HG03196 (cell line): ENCODE measurements around the gene CCDC33.

Experiments used
- ATAC-seq: cut with Tn5 transposase; IDR thresholded peaks from one replicate; pipeline ENCODE4 v1.9.1; 2021; ENCODE audit not compliant: unreplicated experiment

Gene CCDC33

DNA sequence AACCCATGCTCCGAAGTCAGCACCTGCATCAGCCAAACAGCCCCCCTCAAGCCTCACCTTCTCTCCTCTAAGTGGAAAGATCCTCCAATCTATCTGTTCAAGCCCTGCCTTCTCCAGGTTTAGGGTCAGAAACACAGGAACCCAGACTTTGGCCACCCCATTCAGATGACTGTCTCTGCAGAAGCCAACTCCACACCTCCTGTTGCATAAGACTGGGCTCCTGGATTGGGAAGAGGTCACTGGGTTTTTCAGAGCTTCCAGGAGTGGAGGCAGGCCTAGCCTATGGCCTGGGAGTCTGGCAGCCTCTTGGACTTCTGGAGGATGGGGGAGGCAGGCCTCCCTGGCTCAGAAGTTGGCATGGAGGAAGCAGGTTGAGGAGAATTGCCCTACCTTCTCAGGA, 21.5 kb downstream of the CCDC33 start:
- ATAC-seq, result no peak

DNA sequence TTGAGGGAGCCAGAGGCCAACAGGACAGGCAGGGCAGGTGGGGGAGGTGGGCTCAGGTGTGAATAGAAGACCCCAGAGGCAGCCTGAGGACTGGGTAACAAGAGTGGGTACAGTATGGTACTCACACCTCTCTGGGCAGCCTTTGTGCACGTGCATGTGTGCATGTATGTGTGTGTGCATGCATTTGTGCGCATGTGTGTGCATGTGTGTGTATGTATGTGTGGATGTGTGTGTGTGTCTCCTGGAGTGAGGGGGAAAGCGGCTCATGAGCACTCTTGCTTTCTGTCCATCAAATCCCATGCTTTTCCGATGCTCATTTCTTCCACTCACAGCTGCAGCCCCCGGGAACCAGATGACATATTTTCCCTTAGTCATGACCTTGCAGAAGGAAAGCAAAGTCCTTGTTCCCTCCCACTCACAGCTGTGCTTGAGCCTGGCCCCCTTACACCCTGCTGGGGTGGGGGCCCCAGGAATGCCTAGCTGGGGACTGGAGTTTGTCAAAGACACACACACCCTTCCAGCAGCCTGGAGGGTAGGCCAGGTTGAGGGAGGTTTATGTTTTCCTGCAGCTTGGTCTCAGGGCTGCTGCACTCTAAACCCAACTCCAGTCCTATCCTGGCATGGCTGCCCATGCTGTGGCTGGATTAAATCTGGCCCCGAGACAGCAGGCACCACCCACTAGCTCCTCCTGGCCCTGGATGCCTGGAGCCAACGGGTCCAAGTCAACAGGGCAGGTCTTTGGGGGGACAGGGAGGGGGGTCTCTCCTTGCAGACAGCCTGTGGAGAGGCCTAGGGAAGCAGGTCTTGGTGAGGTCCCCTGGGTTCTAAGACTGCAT, 22.5 kb downstream of the CCDC33 start:
- ATAC-seq, result no peak

DNA sequence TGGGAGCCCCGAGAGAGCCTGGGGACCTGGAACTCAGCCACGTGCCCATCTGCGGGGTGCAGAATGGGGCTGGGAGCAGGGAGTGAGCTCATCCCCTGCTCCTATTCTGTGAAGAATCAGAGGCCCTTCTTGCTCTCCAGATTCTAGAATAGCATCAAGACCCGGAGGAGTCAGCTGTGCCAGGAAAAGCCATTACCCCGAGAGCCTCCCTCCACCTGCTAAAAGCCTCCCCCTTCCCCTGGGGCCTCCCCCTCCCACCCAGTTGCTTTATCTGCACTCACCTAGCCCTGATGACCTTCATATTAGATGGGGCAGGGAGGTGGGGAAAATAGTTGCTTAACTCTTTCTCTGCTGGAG, 23.1 kb downstream of the CCDC33 start:
- ATAC-seq, result no peak

DNA sequence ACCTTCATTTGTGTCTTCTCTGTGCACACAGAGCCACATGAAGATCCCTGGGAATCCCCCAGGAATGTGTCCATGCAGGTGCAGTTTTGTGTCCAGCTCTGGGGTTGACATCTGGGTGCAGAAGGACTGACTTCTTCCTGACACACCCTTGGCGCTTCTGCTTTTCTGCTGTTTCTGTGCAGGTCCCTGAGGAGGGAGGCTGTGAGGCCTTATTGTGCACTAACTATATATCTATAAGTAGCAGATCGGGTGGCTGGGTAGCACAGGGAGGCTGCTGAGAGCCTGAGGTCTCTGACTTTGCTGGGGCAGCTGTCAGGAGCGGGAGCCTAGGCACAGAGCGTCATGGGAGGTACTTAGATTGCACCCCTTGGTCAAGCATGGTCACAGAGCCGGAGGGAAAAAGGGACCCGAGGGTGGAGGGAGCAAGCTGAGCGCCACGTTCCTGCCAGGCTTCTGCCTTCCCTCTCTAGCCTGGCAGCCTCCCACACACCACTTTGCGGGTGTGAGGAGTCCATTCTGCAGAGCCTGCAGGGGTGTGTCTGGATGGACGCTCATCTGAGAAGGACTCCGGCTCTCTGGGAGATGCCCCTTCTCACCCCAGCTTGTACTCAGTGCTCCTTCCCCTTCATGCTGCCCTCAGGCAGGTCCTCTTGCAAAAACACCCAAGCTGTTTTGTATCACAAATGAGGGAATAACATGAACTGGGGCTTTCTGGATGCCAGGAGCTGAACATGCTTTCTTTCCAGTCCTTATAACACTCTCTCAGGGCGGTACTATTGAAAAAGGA, 23.9 kb downstream of the CCDC33 start:
- ATAC-seq, result no peak

DNA sequence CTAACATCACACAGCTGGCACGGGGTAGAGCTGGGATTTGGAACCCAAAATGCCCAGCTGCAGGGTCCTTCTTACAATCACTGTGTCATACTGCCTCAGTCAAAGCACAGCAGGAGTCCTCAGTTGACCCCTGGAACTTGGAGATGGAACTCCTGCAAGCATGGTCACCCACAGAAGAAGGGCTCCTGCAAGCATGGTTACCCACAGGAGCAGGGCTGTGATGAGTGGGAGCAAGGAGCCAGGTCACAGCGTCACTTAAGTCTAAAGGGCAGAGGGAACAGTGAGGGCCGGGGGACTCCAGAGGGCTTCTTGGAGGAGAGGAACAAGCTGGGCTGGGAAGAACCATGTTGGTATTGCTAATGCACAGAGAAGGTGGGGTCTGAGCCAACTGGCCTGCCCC, 24.9 kb downstream of the CCDC33 start:
- ATAC-seq, result no peak

DNA sequence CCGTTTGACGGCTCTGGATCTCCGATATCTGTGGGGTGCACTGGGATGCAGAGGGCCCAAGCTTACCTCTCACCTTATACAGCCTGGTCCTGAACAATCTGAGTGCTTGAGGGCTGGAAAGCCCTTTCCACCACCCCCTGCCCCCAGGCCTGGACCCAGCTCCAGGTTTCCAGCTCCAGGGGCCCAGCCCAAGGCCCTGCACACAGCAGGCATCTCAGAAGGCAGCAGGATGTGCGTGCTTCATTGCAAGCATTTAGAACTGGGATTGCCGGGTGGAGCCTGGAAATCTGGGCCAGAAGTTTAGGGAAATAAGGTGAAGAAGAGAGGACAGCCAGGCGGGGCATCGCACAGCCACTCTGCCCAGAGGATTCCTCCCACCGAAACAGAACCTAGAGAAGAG, 25.6 kb downstream of the CCDC33 start:
- ATAC-seq, result no peak

DNA sequence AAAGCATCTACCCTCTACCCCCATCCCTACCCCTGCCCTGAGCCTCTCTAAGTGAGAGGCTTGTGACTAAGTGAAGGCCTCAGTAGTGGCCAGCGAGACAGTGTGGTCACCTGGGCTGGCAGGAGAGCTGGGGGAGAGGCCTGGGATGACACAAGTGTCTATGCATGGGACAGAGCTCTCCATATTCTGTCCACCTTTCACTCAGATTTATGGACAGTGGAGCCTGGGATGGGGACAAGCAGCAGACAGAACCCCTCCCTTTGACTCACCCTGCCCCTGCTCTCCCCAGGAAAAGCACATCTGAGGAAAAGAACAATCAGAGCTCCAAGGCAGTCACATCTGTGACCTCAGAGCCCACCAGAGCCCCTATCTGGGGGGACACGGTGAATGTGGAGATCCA, 26.0 kb downstream of the CCDC33 start:
- no peak for ATAC-seq

DNA sequence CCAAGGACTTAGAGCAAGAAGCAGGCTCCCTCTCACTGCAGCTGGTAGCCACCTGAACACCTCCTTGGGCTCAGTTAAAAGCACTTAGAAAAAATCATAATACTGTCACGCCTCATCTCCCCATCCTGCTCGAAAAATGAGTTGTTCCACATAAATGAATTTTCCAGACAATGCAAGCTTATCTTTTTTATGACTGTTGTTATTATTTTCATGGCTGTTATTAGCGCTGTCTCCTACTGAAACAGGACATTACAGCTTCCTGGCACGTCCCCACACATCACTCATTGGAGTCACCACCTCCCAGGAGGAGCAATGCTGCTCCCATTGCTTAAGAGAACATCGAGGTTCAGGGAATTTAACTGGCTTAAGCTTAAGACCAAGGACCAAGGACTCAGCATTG, 26.5 kb downstream of the CCDC33 start:
- ATAC-seq, result no peak

DNA sequence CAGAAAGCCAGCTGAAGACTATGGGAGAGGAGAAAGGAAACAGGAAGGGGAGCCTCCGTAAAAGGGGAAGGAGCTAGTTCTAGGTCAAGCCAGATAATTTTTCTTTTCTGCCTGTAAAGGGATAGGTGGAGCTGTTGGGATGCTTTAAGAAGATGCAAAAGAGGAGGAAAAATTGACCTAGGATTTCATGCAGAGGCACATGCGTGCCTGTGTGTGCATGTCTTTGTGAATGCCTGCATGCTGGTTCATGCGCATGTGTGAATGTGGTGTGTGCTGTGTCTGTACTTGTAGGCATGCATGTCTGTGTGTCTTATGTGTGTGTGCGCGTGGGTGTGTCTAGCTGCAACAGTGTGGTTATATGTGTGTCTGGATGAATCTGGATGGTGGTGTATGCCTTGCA, 27.3 kb downstream of the CCDC33 start:
- no peak for ATAC-seq

DNA sequence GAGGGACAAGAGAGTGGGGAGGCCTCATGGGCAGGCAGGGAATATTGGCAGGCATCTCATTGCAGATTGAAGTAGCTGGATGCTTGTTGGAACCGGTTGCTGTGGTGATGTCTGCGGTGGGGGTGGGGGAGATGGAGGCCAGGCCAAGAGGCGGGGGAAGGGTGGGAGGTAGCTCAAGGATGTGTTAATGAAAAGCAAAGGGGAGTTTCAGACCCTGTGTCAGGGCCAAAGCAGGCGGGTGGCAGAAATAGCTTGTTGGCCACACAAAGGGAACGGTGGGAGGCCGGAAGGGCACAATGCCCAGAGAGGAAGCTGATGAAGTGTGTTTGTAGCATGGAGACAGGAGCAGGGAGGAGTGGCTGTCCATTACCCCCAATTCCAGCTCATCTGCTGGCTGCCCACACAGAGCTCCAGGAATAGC, 28.0 kb downstream of the CCDC33 start:
- ATAC-seq, result no peak

DNA sequence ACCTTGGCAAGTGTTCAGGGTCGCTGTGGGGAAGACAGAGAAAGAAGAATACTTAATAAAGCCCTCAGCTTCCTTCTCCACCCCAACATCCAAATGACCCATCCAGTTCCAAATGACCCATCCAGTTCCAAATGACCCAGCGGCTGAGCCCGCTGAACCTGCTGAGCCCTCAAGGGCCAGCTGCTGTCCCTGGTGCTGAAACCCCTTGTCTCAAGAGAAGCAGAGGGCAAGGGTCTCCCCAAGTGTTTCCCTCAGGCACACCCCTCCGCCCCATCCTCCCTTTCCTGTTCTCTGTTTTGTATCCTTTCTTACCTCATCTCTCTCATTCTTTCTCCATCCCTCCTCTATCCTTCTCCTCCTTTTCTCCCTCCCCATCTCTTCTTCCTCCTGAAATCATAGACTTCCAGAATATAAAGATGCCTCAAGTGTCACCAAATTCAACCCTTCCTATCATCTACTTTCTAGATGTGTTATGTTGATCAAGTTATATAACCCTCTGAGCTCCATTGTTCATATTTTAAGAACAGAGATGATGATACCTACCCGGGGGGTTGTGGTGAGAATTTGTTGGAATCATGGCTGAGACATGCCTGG, 29.0 kb downstream of the CCDC33 start:
- ATAC-seq, result no peak

DNA sequence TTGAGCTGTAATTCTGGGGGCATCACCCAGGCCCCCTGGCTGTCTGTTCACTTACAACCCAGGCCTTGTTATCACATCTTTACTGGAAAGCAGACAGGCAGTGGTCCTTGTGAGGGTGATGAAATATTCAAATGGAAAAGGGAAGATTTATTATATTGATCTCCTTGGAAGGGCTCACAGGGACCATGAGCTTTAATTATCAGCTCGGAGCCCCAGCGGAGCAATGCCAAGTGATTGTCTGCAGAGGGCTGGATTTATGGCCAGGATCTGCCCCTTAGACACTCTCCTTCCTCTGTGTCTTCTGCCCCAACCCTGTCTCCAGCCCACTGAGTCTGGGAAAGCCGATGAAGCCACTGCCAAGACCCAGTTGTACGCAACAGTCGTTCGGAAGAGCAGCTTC, 31.9 kb downstream of the CCDC33 start:
- no peak for ATAC-seq

DNA sequence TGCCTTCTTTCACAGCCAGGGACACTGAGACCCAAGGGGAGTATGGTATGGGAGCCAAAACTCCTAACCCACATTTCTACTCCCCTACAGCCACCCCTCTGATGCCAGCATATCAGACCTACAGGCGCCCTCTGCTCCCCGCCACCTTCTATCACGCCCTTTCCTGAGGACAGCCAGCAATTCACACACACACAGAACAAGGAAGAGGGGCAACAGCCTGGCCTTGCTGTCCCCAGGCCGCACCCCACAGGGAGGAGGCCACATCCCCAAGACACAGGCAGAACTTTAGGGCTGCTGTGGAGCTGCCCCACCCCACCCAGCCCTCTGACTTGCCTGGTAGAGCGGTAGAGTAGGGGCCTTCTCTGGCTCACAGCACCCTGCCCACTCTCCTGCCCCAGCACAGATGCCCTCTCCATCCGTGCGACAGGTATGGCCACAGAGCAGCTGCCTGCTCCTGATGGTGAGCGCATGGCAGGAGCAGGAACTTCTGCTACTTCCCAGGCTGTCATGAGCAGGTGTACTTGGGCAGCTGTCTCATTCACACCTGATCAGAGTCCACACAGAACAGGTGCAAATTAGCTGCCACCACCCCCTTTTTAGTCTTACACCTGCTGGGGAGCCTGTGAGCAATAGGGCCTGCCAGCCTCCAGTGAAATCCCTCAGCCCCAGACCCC, 33.4 kb downstream of the CCDC33 start:
- ATAC-seq, result no peak

DNA sequence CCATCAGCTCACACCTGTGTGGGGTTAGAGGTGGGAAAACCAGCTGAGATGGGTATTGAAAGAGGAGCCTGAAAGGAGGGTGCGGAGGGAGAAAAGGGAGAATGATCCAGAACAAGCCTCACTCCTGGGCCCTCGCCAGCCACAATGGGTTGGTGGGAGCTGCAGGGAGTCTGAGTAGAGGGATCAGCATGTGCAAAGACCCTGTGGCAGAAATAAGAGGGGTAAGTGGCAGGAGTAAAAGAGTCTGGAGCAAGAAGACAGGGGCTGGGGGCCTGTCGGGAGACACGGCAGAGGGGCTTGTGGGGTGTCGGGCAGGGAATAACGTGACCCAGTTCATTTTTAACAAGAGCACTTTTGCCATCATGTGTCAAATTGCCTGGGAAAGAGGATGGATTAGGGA, 34.0 kb downstream of the CCDC33 start:
- no peak for ATAC-seq

DNA sequence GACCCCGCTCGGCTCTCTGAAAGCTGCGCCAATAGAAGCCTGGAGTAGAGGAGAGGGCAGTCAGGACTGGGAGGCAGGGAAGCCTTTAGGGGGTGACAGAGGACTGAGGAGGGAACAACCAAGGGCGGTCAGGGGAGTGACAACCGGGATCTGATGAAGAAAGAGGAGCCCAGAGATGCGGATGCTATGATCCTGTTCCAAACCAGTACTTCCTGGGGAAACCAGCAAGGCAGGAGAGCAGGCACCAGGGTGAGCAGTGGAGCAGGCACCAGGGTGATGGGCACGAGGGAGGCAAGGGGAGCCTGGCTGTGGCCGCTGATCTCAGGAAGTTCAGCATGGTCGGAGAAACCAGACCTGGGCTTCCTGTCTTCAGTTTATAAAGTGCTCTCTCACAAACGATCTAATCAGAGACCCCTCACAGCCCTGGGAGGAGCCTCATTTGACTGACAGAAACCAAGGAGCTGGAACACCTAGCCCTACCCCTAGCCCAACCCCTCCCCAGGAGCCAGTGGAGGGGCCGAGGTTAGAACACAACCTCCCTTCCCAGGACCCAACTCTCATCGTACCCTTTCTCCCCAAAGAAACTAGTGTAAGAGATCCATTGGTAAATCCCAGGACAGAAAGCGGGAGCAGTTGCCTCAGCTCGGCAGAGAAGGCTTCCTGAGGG, 34.9 kb downstream of the CCDC33 start:
- no peak for ATAC-seq

DNA sequence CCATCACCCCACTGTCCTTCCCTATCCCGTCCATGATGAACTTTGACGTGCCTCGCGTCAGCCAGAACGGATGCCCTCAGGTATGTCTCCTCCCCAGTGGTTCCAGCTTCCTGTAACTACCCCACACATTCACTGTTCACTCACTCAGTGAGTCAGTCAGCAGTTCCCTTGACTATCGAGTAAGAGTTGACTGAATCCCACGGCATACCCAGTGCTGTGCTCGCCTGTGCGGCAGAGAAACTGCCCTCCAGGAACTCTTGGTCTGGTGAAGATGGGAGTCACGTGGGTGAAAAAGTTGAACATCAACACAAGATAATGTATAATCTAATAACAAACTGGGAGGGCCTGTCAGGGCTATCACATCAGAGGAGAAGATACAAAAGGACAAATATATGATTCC, 36.7 kb downstream of the CCDC33 start:
- no peak for ATAC-seq

DNA sequence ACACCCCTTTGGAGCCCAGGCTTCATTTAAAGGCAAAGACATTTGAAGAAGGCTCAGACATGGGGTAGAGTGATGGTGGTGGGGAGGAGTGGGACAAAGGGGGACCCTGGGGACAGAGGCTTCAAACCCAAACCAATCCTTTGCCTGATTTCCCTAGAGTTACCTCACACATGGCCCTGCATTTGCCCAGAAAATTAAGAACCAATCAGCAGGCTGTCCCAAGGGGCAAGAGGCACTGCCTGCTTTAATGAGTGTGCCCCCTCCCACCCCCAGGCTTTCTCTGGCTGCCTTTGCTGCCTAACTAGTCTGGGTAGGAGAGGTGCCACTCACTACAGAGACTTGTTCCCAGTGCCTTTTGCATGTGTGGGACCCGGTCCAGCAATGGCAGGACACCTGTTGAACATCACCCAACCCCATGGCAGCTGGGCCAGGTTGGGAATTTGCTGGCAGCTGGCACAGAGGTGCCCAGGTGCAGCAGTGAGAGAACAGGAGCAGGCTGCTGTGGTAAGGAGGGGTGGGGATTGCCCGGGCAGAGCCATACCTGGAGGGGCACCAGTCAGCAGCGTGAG, 38.4 kb downstream of the CCDC33 start:
- ATAC-seq, result no peak

DNA sequence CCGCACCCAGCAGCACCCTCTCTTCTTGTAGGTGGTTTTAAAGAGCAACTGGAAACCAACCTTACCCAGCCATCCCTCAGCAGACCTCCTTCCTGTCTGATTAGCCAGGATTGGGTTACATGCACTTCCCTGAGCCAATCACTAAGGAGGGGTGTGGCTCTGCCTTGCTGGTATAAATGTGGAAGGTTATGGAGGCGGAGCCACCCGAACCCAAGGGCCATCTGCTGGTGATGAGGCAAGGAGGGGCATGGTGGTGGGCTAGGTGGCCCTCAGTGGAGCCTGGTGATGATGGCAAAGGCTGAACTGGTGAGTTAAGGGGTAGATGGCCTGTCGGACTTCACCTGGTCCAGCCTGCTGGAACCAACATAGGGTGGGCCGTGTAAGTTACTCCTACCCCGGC, 39.8 kb downstream of the CCDC33 start:
- ATAC-seq, result no peak

DNA sequence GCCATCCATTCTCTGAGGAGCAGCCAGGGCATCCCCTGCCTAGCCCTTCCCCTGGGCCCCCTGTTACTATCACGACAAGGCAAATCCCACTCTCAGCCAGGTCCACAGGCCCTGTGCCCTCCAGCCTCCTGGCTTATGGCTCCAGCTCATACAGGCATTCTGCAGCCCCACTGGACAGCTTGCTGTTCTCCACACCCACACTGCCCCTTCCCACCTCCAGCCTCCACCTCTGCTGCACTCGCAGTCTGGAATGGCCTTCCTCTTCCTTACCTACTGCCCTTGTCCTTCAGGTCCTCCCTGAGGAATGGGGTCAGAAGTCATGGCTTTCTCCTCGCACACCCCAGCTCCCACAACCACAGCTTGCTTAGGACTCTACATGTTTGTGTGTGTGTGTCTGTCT, 40.4 kb downstream of the CCDC33 start:
- ATAC-seq, result no peak

DNA sequence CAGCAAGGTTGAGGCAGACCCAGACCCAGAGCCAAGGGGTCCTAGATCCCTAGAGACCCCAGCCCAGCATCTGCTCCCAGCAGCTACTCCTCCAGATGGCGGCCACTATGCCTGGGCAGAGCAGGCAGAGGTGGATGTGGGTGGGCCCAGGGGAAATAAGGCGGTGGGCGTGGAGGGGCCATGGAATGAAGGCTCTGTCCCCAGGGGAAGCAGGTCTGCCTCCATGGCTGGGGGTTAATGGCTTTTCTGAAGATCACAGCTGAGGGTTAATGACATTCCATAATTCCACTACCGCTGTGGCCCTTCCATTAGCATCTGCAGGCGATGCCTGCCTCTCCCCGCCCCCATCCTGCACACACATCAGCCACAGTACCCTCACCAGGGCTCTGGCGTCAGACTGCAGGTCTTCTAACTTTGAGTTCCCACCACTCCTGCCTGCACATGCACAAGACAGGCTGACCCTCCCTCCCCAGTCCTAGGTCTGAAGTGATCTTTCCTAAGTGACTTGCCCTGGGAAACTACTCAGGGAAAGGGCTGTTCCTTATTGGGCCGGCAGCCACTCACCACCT, 41.2 kb downstream of the CCDC33 start:
- no peak for ATAC-seq
